HL-60 (cell line): ENCODE results near the gene OPA1.

Source experiments
- DNase-seq, 2 experiments: peaks; one replicate each; pipeline ENCODE4 v3.0.0-alpha.2; 2010 to 2020; ENCODE audit warnings: low read depth in 1 of 2, low spot score in 1 of 2
- H3K27ac ChIP-seq: fragments of 250-450 bp; sonication (Bioruptor Pico); replicated peaks from 2 replicates; pipeline ENCODE4 v1.5.1; 2020; ENCODE audit warnings: mild to moderate bottlenecking, moderate library complexity
- H3K27me3 ChIP-seq: fragments of 250-450 bp; sonication (Bioruptor Pico); 2 replicates; pipeline ENCODE4 v1.5.1; 2021; ENCODE audit warnings: mild to moderate bottlenecking, moderate library complexity; ENCODE audit not compliant: insufficient read depth, poor library complexity, severe bottlenecking
- H3K4me3 ChIP-seq: replicated peaks from 2 replicates; pipeline ENCODE4 v1.5.1; 2011; ENCODE audit warnings: mild to moderate bottlenecking, control low read depth, low read length; ENCODE audit not compliant: insufficient read depth
- GABPA ChIP-seq: IDR thresholded peaks from 2 replicates; pipeline ENCODE4 v1.6.1; 2012; ENCODE audit warnings: low read depth
- POLR2AphosphoS5 ChIP-seq: IDR thresholded peaks from 2 replicates; pipeline ENCODE4 v1.6.1; 2012; ENCODE audit warnings: low read depth
- REST ChIP-seq: IDR thresholded peaks from 2 replicates; pipeline ENCODE4 v1.6.1; 2012; ENCODE audit warnings: low read depth; ENCODE audit not compliant: insufficient replicate concordance
- SPI1 ChIP-seq: IDR thresholded peaks from 2 replicates; pipeline ENCODE4 v1.6.1; 2012; ENCODE audit warnings: low read depth, mild to moderate bottlenecking, borderline replicate concordance
- TF ChIP-seq, protein P1 (sequence below): IDR thresholded peaks from one replicate; pipeline ENCODE4 v1.5.1; 2011; ENCODE audit warnings: low read length, control low read depth, inconsistent platforms; ENCODE audit not compliant: insufficient read depth

Gene OPA1

GRCh38 chr3:193732827-193733226, 139.8 kb downstream of the OPA1 start:
- Histone ChIP-seq H3K27ac (no peak overlapping the region), H3K4me3 (no peak overlapping the region), H3K27me3 (no peaks in the 10 kb centered on the region)
- no peak for DNase-seq
- TF ChIP-seq POLR2AphosphoS5: no peak
- TF ChIP-seq, protein P1, sequence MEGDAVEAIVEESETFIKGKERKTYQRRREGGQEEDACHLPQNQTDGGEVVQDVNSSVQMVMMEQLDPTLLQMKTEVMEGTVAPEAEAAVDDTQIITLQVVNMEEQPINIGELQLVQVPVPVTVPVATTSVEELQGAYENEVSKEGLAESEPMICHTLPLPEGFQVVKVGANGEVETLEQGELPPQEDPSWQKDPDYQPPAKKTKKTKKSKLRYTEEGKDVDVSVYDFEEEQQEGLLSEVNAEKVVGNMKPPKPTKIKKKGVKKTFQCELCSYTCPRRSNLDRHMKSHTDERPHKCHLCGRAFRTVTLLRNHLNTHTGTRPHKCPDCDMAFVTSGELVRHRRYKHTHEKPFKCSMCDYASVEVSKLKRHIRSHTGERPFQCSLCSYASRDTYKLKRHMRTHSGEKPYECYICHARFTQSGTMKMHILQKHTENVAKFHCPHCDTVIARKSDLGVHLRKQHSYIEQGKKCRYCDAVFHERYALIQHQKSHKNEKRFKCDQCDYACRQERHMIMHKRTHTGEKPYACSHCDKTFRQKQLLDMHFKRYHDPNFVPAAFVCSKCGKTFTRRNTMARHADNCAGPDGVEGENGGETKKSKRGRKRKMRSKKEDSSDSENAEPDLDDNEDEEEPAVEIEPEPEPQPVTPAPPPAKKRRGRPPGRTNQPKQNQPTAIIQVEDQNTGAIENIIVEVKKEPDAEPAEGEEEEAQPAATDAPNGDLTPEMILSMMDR: no peak

DNA sequence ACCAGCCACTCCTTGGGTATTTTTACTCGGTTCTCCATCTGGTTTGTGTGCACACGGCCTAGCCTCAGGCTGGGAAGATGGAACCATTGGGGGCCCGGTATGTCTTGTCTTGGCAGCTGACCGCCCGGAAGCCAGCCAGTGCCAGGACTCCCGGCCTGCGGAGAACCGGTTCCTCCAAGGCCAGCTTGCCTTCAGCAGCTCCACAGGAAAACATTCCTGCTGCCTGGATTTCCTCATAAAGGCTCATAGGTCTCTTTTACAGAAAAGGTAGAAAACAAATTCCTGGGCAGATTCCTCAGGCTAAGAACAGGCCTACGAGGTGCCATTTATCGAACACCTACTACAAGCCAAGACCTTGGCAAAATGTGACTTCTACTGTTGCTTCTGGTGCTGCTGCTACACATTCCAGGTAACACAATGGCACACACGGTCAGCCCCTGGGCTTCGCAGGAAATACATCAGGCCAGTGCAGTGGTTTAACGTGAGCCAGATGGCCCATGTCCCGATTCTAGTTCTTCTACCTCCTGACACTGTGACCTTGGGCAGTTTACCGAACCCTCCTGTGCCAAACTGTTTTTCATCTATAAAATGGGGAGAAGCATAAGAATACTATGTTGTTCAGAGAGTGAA, 141.8 kb downstream of the OPA1 start:
- H3K27ac ChIP-seq: no peak overlapping the region
- H3K27me3 ChIP-seq: no peaks in the 10 kb centered on the region
- no peak for DNase-seq
- no peak for TF ChIP-seq SPI1
- no peak for TF ChIP-seq POLR2AphosphoS5
- TF ChIP-seq GABPA: no peak
- TF ChIP-seq, protein P1: no peak
- no peak for TF ChIP-seq REST
- H3K4me3 ChIP-seq: no peak overlapping the region

DNA sequence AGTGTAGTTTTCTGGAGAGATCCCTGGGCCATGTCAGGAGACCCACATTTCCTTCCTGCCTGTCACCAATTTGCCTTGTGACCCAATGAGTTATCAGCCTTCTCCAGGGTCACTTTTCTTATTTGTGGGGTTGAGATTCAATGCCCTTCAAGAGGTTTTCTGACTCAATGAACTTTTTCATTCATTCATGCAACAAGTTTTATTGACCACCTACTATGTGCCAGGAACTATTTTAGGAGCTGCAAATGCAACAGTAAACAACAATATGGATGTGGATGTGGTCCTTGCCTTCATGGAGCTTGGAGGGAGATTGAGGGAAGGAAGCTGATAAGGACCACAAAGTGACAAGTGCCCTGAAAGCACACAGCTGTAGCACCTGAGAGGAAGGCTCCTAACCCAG, 142.8 kb downstream of the OPA1 start:
- H3K27me3 ChIP-seq: no peaks in the 10 kb centered on the region
- TF ChIP-seq REST (no peak), GABPA (no peak), SPI1 (no peak), POLR2AphosphoS5 (no peak)
- TF ChIP-seq, protein P1: no peak
- DNase-seq: no peak
- H3K4me3 ChIP-seq: no peak overlapping the region
- no peak overlapping the region for H3K27ac ChIP-seq

GRCh38 chr3:193736616-193737015, 143.6 kb downstream of the OPA1 start:
- TF ChIP-seq POLR2AphosphoS5 (no peak), SPI1 (no peak), REST (no peak), GABPA (no peak)
- TF ChIP-seq, protein P1: no peak
- no peak overlapping the region for H3K4me3 ChIP-seq
- no peak for DNase-seq
- H3K27me3 ChIP-seq: no peaks in the 10 kb centered on the region
- H3K27ac ChIP-seq: no peak overlapping the region
